ENCODE results near the gene PAN3. TPM values are rescaled to one million over a fixed set of nuclear protein-coding genes. Genes with fewer than 3 reads are reported as not detected.

PAN3 gene
- total RNA-seq, 4 donors from 2014 or later = 49.5 to 74.0 (median 54.4) TPM

DNA sequence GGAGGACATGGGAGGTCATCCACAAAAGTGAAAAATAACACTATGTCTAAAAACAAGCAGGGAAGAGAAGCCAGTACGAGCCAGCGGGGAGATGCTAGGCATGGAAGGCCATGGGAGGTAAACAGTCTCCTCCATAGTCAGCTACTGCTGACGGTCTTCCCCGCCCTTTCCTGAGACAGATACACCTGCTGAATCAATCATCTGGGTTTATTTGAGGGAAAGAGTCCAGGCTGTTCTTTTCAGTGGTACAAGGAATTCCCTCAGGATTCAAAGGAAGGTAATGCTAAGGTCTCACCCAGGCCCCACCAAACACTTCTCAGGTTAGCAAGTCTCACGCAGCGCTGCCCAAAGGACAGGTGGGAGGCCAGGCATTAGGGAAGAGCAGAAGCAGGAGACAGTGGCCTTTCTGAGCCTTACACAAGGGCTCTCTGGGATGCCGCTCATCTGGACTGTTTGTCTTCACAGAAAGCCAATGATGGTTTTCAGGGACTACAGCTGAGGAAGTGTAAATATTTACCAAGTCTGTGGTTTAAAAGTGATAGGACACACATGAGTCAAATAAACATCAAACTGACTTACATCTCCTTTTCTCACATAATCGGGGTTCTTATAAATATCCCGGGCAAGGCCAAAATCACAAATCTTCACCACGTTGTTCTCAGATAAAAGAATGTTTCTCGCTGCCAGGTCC is 182.7 kb downstream of the PAN3 start:
- intact Hi-C loops (cut with DNase I) = loop anchor here (10.0 kb wide), 2 partner anchors 314 to 474 kb away; no protein-coding TSS in a partner anchor
- 81 to 85% methylated on average over 11 of the region's 11 CpGs for WGBS, 2 donors

GRCh38 chr13:28321756-28322155 is 183.4 kb downstream of the PAN3 start:
- H3K4me1 ChIP-seq = peaks cover 0 to 3% of the 10 kb centered on the region in 2 donors
- no peaks in the 10 kb centered on the region for H3K36me3 ChIP-seq
- no peak overlapping the region for H3K4me3 ChIP-seq (replicated peaks in 1 of 3)
- H3K27ac ChIP-seq = no peak overlapping the region
- intact Hi-C loops (cut with DNase I) = loop anchor here (10.0 kb wide), 2 partner anchors 313 to 473 kb away; no protein-coding TSS in a partner anchor
- no peak for DNase-seq
- TF ChIP-seq POLR2A (IDR thresholded peaks at IDR 0.05) = no peak
- TF ChIP-seq CTCF (IDR thresholded peaks at IDR 0.05) = no peak
- no peaks in the 10 kb centered on the region for H3K9me3 ChIP-seq
- no peaks in the 10 kb centered on the region for H3K27me3 ChIP-seq
- 73 to 80% methylated on average over 2 of the region's 2 CpGs for WGBS, 2 donors

More for the DNA sequence above, 182.7 kb downstream of the PAN3 start:
- TF ChIP-seq CTCF (IDR thresholded peaks at IDR 0.05) = no peak
- no peak for TF ChIP-seq POLR2A (IDR thresholded peaks at IDR 0.05)
- Histone ChIP-seq H3K4me1 (peaks cover 0 to 3% of the 10 kb centered on the region in 2 donors), H3K36me3 (no peaks in the 10 kb centered on the region), H3K9me3 (no peaks in the 10 kb centered on the region), H3K27ac (no peak overlapping the region), H3K27me3 (no peaks in the 10 kb centered on the region), H3K4me3 (replicated peaks in 1 of 3) (no peak overlapping the region)
- DNase-seq = no peak

- no peak for TF ChIP-seq POLR2A (IDR thresholded peaks at IDR 0.05)
- TF ChIP-seq CTCF (IDR thresholded peaks at IDR 0.05) = no peak
- no peaks in the 10 kb centered on the region for H3K27me3 ChIP-seq
- peaks cover 0 to 3% of the 10 kb centered on the region in 2 donors for H3K4me1 ChIP-seq
- WGBS, 2 donors = 74 to 77% methylated on average over 11 of the region's 11 CpGs
- no peaks in the 10 kb centered on the region for H3K36me3 ChIP-seq
- no peak overlapping the region for H3K27ac ChIP-seq
- intact Hi-C loops (cut with DNase I) = loop anchor here (10.0 kb wide), 2 partner anchors 312 to 472 kb away; no protein-coding TSS in a partner anchor
- H3K9me3 ChIP-seq = no peaks in the 10 kb centered on the region
- no peak for DNase-seq
- no peak overlapping the region for H3K4me3 ChIP-seq (replicated peaks in 1 of 3)
Measured at GRCh38 chr13:28322256-28322905, 184.0 kb downstream of the PAN3 start.

DNA sequence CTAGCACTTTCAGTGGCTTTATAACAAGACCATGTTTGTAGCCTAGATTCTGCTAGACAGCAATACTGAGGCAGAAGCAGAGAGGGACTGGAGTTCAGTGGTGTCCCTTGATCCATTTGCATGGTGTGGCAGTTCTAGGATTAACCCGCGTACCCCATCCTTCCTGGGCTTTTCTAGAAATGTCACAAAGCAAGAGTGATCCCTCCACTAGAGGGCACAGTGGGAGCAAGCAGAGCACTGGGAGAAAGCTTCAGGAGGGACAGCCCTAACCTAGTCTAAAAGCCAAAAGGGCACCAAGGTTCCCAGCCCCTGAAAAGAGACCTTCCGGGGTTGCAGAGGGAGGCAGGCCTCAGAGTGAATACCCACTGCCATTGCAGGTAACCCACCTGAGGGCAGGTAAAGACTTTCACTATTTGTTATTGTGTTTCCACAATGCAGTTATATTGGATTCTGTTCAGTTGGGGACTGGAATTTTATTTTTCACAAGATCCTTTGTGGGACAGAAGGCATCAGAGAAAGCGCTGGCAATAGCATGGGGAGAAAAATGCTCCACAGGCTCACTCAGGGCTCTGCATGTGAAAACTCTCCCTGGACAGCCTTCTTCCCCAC is 185.9 kb downstream of the PAN3 start:
- Histone ChIP-seq H3K4me1 (peaks cover 0 to 4% of the 10 kb centered on the region in 2 donors), H3K9me3 (no peaks in the 10 kb centered on the region), H3K27me3 (no peaks in the 10 kb centered on the region), H3K4me3 (replicated peaks in 1 of 3) (no peak overlapping the region), H3K36me3 (no peaks in the 10 kb centered on the region), H3K27ac (no peak overlapping the region)
- intact Hi-C loops (cut with DNase I) = loop anchor here (10.0 kb wide), 2 partner anchors 311 to 471 kb away; no protein-coding TSS in a partner anchor
- peak; percentile 58 to 59 for DNase-seq
- 32 to 38% methylated on average over 4 of the region's 4 CpGs for WGBS, 2 donors
- TF ChIP-seq CTCF (IDR thresholded peaks at IDR 0.05) (peak; percentile 21 to 76 (median 64)), POLR2A (IDR thresholded peaks at IDR 0.05) (no peak)
